A172 (cell line): Measurements from ENCODE around the gene GPX3. TPM values are rescaled to one million over a fixed set of nuclear protein-coding genes. Genes with fewer than 3 reads are reported as not detected.

Experiments
- DNase-seq: peaks from one replicate; pipeline ENCODE4 v3.0.0-alpha.2; 2015; ENCODE audit warnings: low spot score
- total RNA-seq: library from RNA; depleted of rRNA; stranded (reverse); fragments of >200 nt; shearing (Covaris generic); gene quantifications from 2 replicates; pipeline ENCODE4 v1.2.3, GENCODE V29; 2014

Gene GPX3
- total RNA-seq, 1 experiment from 2014 or later: not detected

DNA sequence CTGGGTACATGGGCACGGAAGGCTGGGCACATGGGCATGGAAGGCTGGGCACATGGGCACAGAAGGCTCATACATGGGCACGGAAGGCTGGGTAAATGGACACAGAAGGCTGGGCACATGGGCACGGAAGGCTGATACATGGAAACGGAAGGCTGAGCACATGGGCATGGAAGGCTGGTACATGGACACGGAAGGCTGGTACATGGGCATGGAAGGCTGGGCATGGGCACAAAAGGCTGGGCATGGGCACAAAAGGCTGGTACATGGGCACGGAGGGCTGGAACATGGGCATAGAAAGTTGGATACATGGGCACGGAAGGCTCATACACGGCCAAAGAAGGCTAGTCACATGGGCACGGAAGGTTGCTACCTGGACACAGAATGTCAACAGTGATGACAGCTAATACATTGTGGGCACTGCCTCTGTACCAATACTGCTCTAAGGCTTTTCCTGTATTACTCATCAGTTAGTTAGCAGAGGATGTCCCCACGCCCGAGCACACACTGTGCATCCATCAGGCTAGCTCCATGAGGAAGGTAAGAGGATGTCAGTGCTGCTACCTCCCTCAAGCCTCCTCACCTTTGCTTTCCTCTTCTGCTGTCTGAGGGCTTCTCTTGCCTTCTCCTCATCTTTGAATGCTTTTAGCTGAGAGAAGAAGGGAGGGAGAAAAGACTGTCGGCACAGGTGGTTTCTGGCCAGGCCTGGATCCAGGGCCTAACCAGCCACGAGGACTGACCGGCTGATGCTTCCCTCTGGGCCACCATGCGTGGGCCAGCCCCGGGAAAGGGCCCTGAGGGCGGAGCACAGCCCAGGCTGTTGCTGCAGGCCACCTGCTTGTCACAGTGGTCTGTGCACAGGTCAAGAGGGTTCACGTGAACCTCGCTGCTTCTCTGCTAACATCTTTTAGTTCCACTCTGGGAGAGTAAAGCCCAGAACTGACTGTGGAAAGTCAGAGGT lies 14.3 kb downstream of the GPX3 start:
- no peak for DNase-seq

GRCh38 chr5:151036556-151036955 lies 16.2 kb downstream of the GPX3 start:
- DNase-seq: no peak

GRCh38 chr5:151037561-151038411 lies 17.4 kb downstream of the GPX3 start:
- DNase-seq: peak; percentile 63

DNA sequence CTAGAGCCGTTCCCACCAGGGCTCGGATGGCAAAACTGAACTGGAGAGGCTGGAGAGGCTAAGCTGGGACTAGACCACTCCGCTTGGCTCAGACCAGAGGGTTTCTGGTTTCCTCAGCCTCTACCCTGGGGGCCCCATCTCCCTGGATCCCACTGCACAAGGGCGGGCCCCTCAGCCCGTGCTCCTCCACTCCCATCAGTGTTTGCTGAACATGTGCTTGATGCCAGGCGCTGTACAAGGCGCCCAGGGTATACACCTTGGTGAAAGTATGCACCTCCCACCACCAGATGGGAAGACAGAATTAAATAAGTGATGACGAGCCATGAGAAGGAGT lies 18.0 kb downstream of the GPX3 start:
- DNase-seq: no peak

DNA sequence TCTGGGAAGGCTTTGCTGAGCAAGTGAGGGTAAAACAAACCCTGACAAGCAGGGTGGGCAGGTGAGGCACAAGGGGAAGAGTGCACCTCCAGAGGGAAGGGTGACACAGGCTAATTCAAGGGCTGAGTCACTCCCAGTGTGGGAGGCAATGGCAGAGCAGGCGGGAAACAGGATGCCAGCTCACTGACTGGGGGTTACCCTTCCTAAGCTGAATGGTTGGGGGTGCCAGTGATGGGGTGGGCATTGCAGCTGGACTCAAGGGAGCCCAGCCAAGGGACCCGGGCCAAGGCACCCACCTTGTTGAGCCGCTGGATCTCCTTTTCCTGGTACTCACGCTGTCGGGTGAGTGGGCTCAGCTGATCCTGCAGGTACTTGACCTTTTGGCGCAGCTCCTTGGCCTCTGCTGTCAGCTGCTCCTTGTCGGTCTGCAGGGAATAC lies 18.4 kb downstream of the GPX3 start:
- peak; percentile 85 for DNase-seq

- DNase-seq: no peak
These were observed 19.3 kb downstream of the GPX3 start for GRCh38 chr5:151039665-151040064.

- peak; percentile 72 for DNase-seq
These were observed 19.9 kb downstream of the GPX3 start for GRCh38 chr5:151040211-151040747.

DNA sequence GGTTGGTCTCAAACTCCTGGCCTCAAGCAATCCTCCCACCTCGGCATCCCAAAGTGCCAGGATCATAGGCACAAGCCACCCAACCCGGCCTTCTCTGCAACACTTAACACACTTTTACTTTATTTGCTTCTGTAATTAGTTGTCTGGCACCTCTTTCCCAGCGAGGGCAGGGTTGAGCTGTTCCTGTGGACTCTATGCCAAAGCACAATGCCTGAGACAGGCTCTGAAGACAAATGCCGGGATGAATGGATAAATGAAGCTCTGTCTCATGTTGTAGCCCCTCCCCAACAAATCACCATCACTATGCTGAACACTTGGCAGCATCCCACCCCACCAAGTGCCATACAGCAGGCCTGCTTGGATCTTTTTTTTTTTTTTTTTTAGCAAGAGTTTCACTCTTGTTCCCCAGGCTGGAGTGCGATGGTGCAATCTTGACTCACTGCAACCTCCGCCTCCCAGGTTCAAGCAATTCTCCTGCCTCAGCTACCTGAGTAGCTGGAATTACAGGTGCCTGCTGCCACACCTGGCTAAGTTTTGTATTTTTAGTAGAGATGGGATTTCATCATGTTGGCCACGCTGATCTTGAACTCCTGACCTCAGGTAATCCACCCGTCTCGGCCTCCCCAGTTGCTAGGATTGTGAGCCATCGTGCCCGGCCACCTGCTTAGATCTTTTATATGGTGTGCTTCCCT lies 21.3 kb downstream of the GPX3 start:
- DNase-seq: no peak

GRCh38 chr5:151042453-151043093 lies 22.2 kb downstream of the GPX3 start:
- DNase-seq: no peak

GRCh38 chr5:151047814-151048425 lies 27.5 kb downstream of the GPX3 start:
- DNase-seq: no peak

DNA sequence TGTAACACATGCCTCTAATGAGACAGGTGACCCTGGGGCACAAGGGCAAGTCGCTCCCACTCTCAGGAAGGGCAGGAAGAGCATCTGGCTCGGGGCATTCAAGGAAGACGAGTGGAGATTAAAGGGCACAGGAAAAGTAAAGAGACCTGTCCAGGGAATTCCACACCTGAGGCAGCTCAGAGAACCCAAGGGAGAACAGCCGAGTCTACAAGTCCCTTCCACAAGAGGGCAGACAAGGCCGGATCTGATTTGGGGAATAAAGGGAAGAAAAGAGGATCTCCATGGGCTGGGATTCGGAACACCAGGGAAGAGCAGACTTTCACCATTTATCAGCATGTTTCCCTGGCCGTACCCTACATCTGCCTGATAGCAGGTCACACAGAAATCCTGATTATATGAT lies 28.1 kb downstream of the GPX3 start:
- DNase-seq: no peak

GRCh38 chr5:151051066-151051930 lies 30.9 kb downstream of the GPX3 start:
- DNase-seq: peak; percentile 87

GRCh38 chr5:151051931-151052608 lies 31.7 kb downstream of the GPX3 start:
- DNase-seq: no peak

- no peak for DNase-seq
These were observed 32.4 kb downstream of the GPX3 start for GRCh38 chr5:151052836-151053235.

- no peak for DNase-seq
These were observed 33.5 kb downstream of the GPX3 start for GRCh38 chr5:151053796-151054462.

- DNase-seq: no peak
These were observed 34.3 kb downstream of the GPX3 start for GRCh38 chr5:151054709-151055108.

DNA sequence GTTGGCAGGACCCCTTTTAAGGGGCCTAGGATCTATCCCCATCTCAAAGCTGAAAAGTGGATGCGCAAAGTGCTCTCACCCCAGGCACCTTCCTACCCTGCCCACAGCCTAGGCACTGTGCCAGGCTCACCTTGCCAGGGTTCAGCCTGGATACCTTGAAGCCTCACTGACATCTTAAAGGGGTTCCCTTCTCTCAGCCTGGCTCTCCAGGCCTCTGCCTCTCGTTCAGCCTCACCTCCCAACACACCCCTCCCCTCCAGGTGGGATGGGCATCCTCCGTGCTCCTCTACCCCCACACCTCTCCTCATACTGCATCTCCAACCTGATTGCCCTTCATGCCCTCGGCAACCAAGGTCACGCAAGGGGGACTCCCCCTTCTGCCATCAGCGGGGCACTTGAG lies 34.9 kb downstream of the GPX3 start:
- DNase-seq: no peak
